GM12865 (cell line): ENCODE results near the gene PPP1R1B.

Source experiments
- DNase-seq: peaks from one replicate; pipeline ENCODE4 v3.0.0; 2010; ENCODE audit warnings: low read depth
- H3K4me3 ChIP-seq: 2 replicates; pipeline ENCODE4 v1.5.1; 2011; ENCODE audit warnings: mild to moderate bottlenecking, low read depth, low read length, control low read depth
- TF ChIP-seq, protein P1 (sequence below): IDR thresholded peaks from 2 replicates; pipeline ENCODE4 v1.5.1; 2011; ENCODE audit warnings: low read length, control low read depth, low read depth, inconsistent platforms; ENCODE audit not compliant: insufficient read depth; ENCODE audit errors: missing control alignments

Gene PPP1R1B

DNA sequence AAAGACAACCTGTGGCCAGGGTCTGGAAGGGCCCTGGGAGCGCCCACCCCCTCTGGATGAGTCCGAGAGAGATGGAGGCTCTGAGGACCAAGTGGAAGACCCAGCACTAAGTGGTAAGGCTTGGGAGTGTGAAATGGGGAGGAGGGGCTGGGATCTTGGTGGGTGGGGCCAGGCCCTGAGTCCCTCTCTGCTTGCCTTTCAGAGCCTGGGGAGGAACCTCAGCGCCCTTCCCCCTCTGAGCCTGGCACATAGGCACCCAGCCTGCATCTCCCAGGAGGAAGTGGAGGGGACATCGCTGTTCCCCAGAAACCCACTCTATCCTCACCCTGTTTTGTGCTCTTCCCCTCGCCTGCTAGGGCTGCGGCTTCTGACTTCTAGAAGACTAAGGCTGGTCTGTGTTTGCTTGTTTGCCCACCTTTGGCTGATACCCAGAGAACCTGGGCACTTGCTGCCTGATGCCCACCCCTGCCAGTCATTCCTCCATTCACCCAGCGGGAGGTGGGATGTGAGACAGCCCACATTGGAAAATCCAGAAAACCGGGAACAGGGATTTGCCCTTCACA is 8.9 kb downstream of the PPP1R1B start:
- DNase-seq: no peak
- TF ChIP-seq, protein P1, sequence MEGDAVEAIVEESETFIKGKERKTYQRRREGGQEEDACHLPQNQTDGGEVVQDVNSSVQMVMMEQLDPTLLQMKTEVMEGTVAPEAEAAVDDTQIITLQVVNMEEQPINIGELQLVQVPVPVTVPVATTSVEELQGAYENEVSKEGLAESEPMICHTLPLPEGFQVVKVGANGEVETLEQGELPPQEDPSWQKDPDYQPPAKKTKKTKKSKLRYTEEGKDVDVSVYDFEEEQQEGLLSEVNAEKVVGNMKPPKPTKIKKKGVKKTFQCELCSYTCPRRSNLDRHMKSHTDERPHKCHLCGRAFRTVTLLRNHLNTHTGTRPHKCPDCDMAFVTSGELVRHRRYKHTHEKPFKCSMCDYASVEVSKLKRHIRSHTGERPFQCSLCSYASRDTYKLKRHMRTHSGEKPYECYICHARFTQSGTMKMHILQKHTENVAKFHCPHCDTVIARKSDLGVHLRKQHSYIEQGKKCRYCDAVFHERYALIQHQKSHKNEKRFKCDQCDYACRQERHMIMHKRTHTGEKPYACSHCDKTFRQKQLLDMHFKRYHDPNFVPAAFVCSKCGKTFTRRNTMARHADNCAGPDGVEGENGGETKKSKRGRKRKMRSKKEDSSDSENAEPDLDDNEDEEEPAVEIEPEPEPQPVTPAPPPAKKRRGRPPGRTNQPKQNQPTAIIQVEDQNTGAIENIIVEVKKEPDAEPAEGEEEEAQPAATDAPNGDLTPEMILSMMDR: no peak
- no peak overlapping the region for H3K4me3 ChIP-seq

DNA sequence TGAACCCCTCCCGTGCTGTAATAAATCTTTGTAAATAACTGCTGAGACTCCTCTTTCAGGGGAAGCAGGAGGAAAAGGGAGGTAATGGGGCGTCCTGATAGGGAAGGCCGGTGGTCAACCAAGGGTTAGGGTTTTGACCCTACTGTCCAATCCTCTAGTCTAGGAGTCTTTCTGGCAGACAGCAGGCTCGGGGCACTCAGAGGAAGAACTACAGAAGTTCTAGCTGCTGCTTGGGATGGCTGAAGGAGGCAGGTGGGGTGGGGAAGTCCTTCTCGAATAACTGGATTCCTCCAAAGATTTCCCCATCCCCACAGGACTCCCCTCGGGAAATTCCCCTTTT is 9.8 kb downstream of the PPP1R1B start:
- H3K4me3 ChIP-seq: peak overlapping the region; percentile 90
- DNase-seq: no peak
- TF ChIP-seq, protein P1: no peak

DNA sequence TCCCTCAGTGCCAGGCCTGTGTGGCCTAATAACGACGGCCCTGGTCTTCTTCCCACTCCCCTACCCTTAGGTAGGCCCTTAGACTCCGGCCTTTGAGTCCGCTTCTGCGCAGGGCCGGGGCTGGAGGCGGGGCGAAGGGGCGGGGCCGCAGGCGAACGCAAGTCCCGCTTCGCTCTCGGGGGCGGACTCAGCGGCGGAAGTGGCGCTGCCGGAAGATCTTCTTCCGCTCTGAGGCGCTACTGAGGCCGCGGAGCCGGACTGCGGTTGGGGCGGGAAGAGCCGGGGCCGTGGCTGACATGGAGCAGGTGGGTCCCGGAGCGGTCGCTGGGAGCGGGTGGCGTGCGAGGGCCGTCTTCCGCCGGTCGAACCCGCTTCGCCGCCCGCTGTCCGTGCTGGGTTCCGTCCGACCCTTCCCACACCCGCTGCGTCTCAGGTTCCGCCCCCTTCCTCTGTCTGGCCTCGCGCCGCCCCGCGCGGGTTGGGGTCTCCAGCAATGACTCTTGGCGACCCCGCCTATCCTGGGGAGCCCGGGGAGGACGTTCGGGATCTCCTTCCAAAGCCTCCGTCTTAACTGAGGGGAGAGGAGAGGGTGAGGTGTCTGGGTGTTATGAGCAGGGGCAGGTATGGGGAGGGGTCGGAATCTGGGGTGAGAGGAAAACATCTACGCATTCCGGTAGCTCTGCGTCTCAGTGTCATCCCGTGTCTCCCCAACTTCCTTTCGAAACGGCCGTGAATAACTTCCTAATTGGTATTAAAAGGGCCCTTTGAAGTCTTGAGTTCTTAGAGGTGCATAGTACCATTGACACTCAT is 10.4 kb downstream of the PPP1R1B start, which contains the start of gene STARD3:
STARD3 (plus strand) TSS at position 218 of the 810 bp plus-strand sequence. CDS start 16,388 bp downstream, outside the sequence.
- peak; percentile 94 for DNase-seq
- peak within 1 kb of the TSS; percentile 90 for H3K4me3 ChIP-seq
- TF ChIP-seq, protein P1: no peak

DNA sequence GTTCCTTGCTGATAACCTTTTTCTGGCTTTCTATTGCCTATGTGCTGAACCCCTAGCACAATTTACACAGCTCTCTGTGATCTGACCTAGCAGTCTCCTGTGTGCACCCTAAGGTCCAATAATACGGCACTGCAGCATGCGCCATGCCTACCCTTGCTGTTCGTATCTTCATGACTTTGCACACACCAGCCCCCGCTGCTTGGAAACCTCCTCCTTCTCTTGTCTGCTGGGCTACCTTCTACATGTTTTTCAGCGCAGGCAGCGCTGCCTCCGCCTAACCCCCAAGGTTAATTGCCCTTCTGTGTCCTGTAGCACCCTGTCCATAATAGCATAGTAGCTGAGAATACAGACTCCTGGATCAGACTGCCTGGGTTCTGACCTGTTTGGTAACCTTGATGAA is 11.6 kb downstream of the PPP1R1B start:
- H3K4me3 ChIP-seq: peak overlapping the region; percentile 90
- DNase-seq: no peak
- TF ChIP-seq, protein P1: no peak

DNA sequence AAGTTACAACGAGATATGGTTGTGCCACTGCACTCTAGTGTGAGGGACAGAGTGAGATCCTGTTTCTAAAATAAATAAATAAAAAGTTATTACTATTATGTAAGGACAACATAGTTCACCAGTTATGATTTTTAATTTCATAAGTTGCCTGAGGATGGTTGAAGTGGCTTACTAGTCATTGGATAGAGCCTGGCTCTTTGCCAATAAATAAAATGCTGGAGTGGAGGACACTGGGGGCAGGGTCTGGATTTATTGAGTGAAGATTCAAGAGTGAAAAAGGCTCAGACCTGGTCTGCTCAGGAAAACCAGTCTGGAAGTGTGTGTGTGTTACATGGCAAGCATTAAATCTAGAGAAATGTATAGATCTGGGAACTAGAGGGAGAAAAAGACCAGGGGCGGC is 12.3 kb downstream of the PPP1R1B start:
- TF ChIP-seq, protein P1: no peak
- DNase-seq: no peak
- H3K4me3 ChIP-seq: no peak overlapping the region

DNA sequence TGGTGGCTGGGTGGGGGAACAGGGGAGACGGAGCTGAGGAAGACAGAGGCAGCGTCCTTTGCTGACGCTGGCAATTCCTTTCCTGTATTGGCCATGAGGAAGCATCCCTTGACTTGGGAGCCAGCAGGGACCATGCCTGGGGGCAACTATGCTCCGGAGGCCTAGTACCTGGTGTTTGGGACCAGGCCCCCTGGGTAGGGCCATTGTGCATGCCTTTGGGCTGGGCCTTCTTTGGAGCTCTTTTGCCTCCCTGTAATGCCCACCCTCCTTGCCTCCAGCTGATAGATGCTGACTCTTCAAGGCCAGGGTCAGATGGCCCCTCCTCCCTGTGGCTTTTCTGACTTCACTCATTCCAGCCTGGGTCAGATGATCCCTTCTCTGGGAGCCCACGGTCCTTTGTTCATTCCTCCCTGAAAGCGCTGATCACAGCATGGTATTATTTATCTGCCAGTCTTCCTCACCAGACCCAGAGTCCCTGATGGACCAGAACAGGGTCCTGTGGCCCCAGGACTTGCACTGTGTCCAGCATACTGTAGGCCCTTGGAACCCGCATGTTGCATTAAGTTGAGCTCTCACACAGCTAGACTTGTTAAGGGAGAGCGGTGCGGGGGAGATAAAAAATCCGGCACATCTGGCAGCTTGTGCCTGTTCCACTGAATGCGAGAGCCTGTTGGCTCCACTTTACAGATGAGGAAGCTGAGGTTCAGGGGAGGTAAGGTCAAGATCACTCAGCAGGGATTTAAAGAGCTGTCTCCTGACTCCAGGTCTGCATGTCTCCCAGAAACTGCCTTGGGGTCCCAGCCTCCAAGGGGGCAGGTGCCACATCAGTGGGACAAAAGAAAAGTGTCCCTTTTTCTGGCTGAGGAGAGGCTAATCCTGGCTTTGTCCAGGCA is 13.1 kb downstream of the PPP1R1B start:
- TF ChIP-seq, protein P1: no peak
- H3K4me3 ChIP-seq: no peak overlapping the region
- no peak for DNase-seq
